Pancreas (tissue), 10 donors: ENCODE data around the gene SMARCA4. TPM values are rescaled to one million over a fixed set of nuclear protein-coding genes. Genes with fewer than 3 reads are reported as not detected.

Experiments
- ATAC-seq, 4 donors: fragments of 200-7000 bp; cut with Tn5 transposase; one replicate each; pipeline versions ENCODE4 v1.8.0 to v1.9.1; 2020; ENCODE audit warnings: mild to moderate bottlenecking in 4 of 4, moderate library complexity in 4 of 4
- DNase-seq, 6 donors: peaks; one replicate each; pipeline ENCODE4 v3.0.0-alpha.2; 2020
- FAIRE-seq: peaks from 2 replicates; lab custom pipeline; 2012; peaks lifted over from hg19 to GRCh38; lab: Jason Lieb, UNC
- H3K27ac ChIP-seq, 4 donors: fragments of 200-600 bp; sonication (generic); 1 replicate in 3 of 4; 2 replicates in 1 of 4; pipeline versions ENCODE4 v1.5.0 to v1.8.0; 2020
- H3K27me3 ChIP-seq, 4 donors: fragments of 200-600 bp; one replicate each; pipeline ENCODE4 v1.8.0; 2021
- H3K36me3 ChIP-seq, 3 donors: fragments of 200-600 bp; sonication (generic) in 1 of 3; one replicate each; pipeline versions ENCODE4 v1.5.0 to v1.8.0; 2020 to 2021
- H3K4me1 ChIP-seq, 3 donors: fragments of 200-600 bp; one replicate each; pipeline ENCODE4 v1.8.0; 2021
- H3K4me3 ChIP-seq, 4 donors: fragments of 200-600 bp; sonication (generic) in 2 of 4; one replicate each; pipeline versions ENCODE4 v1.5.0 to v1.8.0; 2020 to 2021
- H3K9me3 ChIP-seq, 4 donors: fragments of 200-600 bp; one replicate each; pipeline ENCODE4 v1.8.0; 2021
- WGBS, 2 donors: extraction: QIAGEN DNeasy Blood & Tissue Kit; methylation state at CpG; one replicate each; pipeline ENCODE4 v1.1.7; 2013; 5-methylcytosine and 5-hydroxymethylcytosine counted together
- intact Hi-C, 3 donors: fragments of 100-400 bp; cut with DNase I; formaldehyde crosslinking; loops; one replicate each; pipeline versions ENCODE4 v1.11.1 to v1.14.2; 2022
- polyA plus RNA-seq, 2 donors: library from polyadenylated mRNA; stranded (reverse); fragments of 200-250 nt; gene quantifications; one replicate each; pipeline ENCODE4 v1.2.3, GENCODE V29; 2013
- total RNA-seq, 6 donors: library from RNA; stranded (reverse); fragmentation: NEBNext Ultra II Directional in 4 of 6; extraction: Animal tissue kit (Norgen Biotek cat#: 25700) in 4 of 6; gene quantifications; one replicate each; pipeline versions ENCODE4 v1.2.1 to v1.2.4, GENCODE V29; 2021 to 2023
- TF ChIP-seq, protein P1 (sequence below), 4 donors: fragments of 200-600 bp; sonication (generic) in 3 of 4; IDR thresholded peaks; one replicate each; pipeline versions ENCODE4 v1.5.0 to v1.8.0; 2021; ENCODE audit warnings: antibody characterized with exemption in 4 of 4
- donor health status: healthy with polysubstance abuse.
- donor health status: DM: no; HTN: no; CAD: no; lungs with moderate emphysema.
- donor health status: DM: no; HTN: no; CAD: no.
- donor health status: control.
- donor health status: control.
- donor health status: Bipolar disorder and iron deficiency.
- donor health status: DM: yes; HTN: yes; CAD: no.
- donor health status: DM: no; HTN: no; CAD: no.
- donor health status: DM: no; HTN: no; CAD: no.
- donor health status: DM: yes; HTN: yes; CAD: no.

The SMARCA4 gene
- total and polyA plus RNA-seq, 8 donors = 28.7 to 77.8 (median 42.9) TPM

DNA sequence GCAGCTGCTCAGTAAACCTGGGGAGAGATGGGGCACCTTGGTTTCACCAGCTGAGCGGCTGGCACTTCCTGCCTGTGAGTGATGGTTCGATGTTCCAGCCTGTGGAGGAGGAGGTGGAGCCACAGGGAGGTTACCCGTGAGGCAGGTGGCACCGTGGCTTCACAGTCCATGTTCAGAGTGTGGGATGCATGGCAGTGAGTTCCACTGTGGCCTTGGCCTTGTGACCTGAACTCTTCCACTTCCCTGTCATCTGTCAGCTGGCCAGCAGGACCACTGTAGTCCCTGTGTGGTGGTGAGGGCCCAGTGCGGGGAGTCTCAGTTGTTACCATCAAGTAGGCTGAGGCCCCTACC is 16.9 kb downstream of the SMARCA4 start:
- no peak for DNase-seq
- no peak for FAIRE-seq
- H3K27me3 ChIP-seq = no peaks in the 10 kb centered on the region
- intact Hi-C loops = no loop called here
- H3K36me3 ChIP-seq = no peaks in the 10 kb centered on the region
- 79 to 82% methylated on average over 5 of the region's 5 CpGs for WGBS, 2 donors
- ATAC-seq = no peak
- H3K4me3 ChIP-seq = no peak overlapping the region
- H3K9me3 ChIP-seq = no peaks in the 10 kb centered on the region
- TF ChIP-seq, protein P1, sequence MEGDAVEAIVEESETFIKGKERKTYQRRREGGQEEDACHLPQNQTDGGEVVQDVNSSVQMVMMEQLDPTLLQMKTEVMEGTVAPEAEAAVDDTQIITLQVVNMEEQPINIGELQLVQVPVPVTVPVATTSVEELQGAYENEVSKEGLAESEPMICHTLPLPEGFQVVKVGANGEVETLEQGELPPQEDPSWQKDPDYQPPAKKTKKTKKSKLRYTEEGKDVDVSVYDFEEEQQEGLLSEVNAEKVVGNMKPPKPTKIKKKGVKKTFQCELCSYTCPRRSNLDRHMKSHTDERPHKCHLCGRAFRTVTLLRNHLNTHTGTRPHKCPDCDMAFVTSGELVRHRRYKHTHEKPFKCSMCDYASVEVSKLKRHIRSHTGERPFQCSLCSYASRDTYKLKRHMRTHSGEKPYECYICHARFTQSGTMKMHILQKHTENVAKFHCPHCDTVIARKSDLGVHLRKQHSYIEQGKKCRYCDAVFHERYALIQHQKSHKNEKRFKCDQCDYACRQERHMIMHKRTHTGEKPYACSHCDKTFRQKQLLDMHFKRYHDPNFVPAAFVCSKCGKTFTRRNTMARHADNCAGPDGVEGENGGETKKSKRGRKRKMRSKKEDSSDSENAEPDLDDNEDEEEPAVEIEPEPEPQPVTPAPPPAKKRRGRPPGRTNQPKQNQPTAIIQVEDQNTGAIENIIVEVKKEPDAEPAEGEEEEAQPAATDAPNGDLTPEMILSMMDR (IDR thresholded peaks at IDR 0.05) = no peak
- peaks cover 0 to 11% (median 5%) of the 10 kb centered on the region in 3 donors for H3K4me1 ChIP-seq
- H3K27ac ChIP-seq = no peak overlapping the region

DNA sequence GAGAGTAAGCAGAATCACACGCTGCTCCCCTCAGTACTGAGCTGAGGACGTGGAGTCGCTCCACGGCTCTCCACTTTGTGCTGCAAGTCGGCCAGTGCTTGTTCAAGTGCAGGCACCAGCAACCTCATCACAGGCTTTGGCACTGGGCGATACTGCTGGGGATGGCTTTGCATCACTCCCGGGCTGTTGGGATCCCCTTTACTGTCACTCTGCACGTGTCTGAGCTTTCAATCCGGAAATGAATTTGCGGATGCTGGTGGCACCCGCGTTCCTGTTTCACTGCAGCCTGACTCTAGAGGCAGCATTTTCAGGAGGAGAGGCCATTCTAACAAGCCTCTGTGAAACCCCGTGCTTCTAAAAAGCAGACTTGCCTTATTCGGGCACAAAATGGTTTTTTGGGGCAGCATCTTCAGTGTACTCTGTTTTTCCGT is 19.1 kb downstream of the SMARCA4 start:
- Histone ChIP-seq H3K36me3 (peaks cover 0 to 4% (median 0%) of the 10 kb centered on the region in 3 donors), H3K4me1 (peaks cover 0 to 11% (median 5%) of the 10 kb centered on the region in 3 donors), H3K4me3 (no peak overlapping the region), H3K9me3 (no peaks in the 10 kb centered on the region), H3K27me3 (no peaks in the 10 kb centered on the region), H3K27ac (no peak overlapping the region)
- ATAC-seq (no peak), FAIRE-seq (no peak), DNase-seq (no peak)
- TF ChIP-seq, protein P1 (IDR thresholded peaks at IDR 0.05) = no peak
- intact Hi-C loops = no loop called here
- WGBS, 2 donors = 75 to 83% methylated on average over 15 of the region's 15 CpGs

DNA sequence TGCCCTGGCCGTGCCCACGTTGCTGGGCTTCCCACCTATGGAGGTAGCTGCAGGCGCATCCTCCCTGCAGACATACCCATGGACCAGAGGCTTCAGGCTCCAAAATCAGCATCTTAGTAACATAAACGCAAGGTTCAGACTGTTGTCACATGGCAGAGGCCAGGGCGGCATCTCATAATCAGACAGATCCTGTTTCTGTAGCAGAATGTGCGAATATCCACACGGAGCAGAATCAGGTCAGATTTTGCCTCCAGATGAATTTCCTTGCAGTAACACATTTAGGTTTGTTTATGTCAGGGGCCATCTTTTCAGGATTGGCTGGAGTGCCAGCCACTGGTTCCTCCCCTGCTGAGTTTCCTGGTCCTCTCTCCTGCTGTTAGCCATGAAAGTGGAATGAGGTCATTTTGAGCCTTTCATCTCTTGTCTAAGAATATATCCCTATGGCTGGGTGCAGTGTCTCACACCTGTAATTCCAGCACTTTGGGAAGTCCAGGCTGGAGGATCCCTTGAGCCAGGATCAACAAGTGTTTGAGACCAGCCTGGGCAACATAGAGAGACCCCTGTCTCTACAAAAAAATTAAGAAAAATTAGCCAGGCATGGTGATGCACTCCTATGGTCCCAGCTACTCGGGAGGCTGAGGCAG is 20.5 kb downstream of the SMARCA4 start:
- TF ChIP-seq, protein P1 (IDR thresholded peaks at IDR 0.05) = no peak
- intact Hi-C loops = no loop called here
- Histone ChIP-seq H3K9me3 (no peaks in the 10 kb centered on the region), H3K36me3 (peaks cover 0 to 13% (median 0%) of the 10 kb centered on the region in 3 donors), H3K27ac (no peak overlapping the region), H3K4me3 (no peak overlapping the region), H3K4me1 (peaks cover 0 to 7% (median 1%) of the 10 kb centered on the region in 3 donors), H3K27me3 (no peaks in the 10 kb centered on the region)
- FAIRE-seq = no peak
- WGBS, 2 donors = 87 to 88% methylated on average over 8 of the region's 8 CpGs
- ATAC-seq = no peak
- no peak for DNase-seq

DNA sequence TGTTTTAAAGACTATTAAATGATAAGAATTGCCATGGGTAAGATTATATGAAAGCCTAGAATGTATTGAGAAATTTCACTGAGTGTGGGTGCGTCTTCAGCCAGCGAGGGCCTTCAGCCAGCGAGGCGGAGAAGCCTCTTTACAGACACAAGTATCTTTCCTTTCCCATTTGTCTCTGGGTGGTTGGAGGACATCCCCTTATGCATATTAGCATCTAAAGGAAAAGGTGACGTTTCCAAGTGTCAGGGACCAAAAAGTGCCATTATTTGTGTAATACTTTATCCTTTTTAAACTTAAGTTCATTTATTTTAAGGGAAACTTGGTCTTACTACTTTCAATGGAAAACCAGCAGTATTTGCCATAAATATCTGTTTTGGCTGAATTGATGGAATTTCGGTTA is 22.2 kb downstream of the SMARCA4 start:
- intact Hi-C loops = no loop called here
- Histone ChIP-seq H3K27ac (no peak overlapping the region), H3K36me3 (peaks cover 0 to 24% (median 0%) of the 10 kb centered on the region in 3 donors), H3K27me3 (no peaks in the 10 kb centered on the region), H3K4me3 (no peak overlapping the region), H3K4me1 (no peaks in the 10 kb centered on the region), H3K9me3 (no peaks in the 10 kb centered on the region)
- 88 to 94% methylated on average over 6 of the region's 6 CpGs for WGBS, 2 donors
- ATAC-seq (no peak), DNase-seq (no peak), FAIRE-seq (no peak)
- TF ChIP-seq, protein P1 (IDR thresholded peaks at IDR 0.05) = no peak

DNA sequence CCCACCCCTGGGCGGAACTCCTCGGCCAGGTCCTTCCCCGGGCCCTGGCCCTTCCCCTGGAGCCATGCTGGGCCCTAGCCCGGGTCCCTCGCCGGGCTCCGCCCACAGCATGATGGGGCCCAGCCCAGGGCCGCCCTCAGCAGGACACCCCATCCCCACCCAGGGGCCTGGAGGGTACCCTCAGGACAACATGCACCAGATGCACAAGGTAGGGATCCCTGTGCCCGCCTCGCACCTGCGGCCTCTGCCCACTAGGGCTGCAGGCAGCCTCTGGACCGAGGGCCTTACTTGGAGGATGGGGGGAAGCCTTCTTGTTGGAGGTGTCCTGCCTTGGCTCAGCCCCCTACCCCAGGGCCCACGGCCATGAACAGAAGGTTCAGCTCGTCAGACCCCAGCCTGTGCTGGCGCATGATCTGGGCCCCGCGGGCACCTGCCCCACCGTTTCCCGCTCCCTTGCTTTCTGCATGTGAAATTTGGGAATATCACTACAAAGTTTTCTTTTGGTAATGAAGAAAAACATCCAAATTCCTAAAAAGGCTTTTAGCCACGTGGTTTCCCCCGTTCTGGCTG is 23.4 kb downstream of the SMARCA4 start:
- no peak for ATAC-seq
- FAIRE-seq = no peak
- H3K27me3 ChIP-seq = no peaks in the 10 kb centered on the region
- peaks cover 0 to 36% (median 4%) of the 10 kb centered on the region in 3 donors for H3K36me3 ChIP-seq
- no peak overlapping the region for H3K27ac ChIP-seq
- no peaks in the 10 kb centered on the region for H3K4me1 ChIP-seq
- TF ChIP-seq, protein P1 (IDR thresholded peaks at IDR 0.05) = no peak
- H3K9me3 ChIP-seq = no peaks in the 10 kb centered on the region
- no peak overlapping the region for H3K4me3 ChIP-seq
- intact Hi-C loops = no loop called here
- no peak for DNase-seq
- WGBS, 2 donors = 90 to 94% methylated on average over 21 of the region's 21 CpGs
